SK-N-SH treated with all-trans-retinoic acid at 6 μM for 48 hours (cell line): ENCODE results near the gene PTTG1IP.

ENCODE experiments used
- ATAC-seq: fragments of 200-7000 bp; cut with Tn5 transposase; 3 replicates; pipeline ENCODE4 v1.9.1; 2020; ENCODE audit warnings: mild to moderate bottlenecking, moderate library complexity
- ARNTL ChIP-seq: fragments of 450-650 bp; formaldehyde crosslinking; IDR thresholded peaks from 2 replicates; pipeline ENCODE4 v1.5.0; 2020; ENCODE audit warnings: low read depth, mild to moderate bottlenecking, moderate library complexity, borderline replicate concordance
- BACH2 ChIP-seq: fragments of 250-450 bp; sonication (Bioruptor Pico); IDR thresholded peaks from 2 replicates; pipeline ENCODE4 v1.9.0; 2021; ENCODE audit warnings: mild to moderate bottlenecking, borderline replicate concordance
- CSDC2 ChIP-seq: fragments of 250-450 bp; sonication (Bioruptor Pico); IDR thresholded peaks from 2 replicates; pipeline ENCODE4 v1.5.0; 2020; ENCODE audit warnings: mild to moderate bottlenecking, moderate library complexity
- CSRNP3 ChIP-seq: fragments of 250-450 bp; sonication (Bioruptor Pico); IDR thresholded peaks from 2 replicates; pipeline ENCODE4 v1.5.1; 2021; ENCODE audit warnings: mild to moderate bottlenecking, moderate library complexity
- ESRRG ChIP-seq: fragments of 250-450 bp; sonication (Bioruptor Pico); IDR thresholded peaks from 2 replicates; pipeline ENCODE4 v1.6.1; 2021; ENCODE audit warnings: mild to moderate bottlenecking
- ISL1 ChIP-seq: fragments of 250-450 bp; sonication (Bioruptor Pico); IDR thresholded peaks from 2 replicates; pipeline ENCODE4 v2.1.2; 2022; ENCODE audit warnings: mild to moderate bottlenecking, moderate library complexity
- OSR1 ChIP-seq: fragments of 250-450 bp; sonication (Bioruptor Pico); IDR thresholded peaks from 2 replicates; pipeline ENCODE4 v1.8.0; 2022; ENCODE audit warnings: moderate library complexity, mild to moderate bottlenecking, inconsistent platforms
- PATZ1 ChIP-seq: fragments of 250-450 bp; sonication (Bioruptor Pico); IDR thresholded peaks from 2 replicates; pipeline ENCODE4 v1.8.0; 2020; ENCODE audit warnings: mild to moderate bottlenecking, moderate library complexity, borderline replicate concordance
- RARB ChIP-seq: fragments of 250-450 bp; sonication (Bioruptor Pico); IDR thresholded peaks from 2 replicates; pipeline ENCODE4 v1.8.0; 2021; ENCODE audit warnings: mild to moderate bottlenecking, moderate library complexity
- TCF4 ChIP-seq: fragments of 250-450 bp; sonication (Bioruptor Pico); IDR thresholded peaks from 2 replicates; pipeline ENCODE4 v1.8.0; 2021; ENCODE audit warnings: mild to moderate bottlenecking, moderate library complexity, borderline replicate concordance
- TSHZ2 ChIP-seq: fragments of 250-450 bp; sonication (Bioruptor Pico); IDR thresholded peaks from 2 replicates; pipeline ENCODE4 v1.5.0; 2020; ENCODE audit warnings: mild to moderate bottlenecking, moderate library complexity
- ZC3H10 ChIP-seq: fragments of 250-450 bp; sonication (Bioruptor Pico); IDR thresholded peaks from 2 replicates; pipeline ENCODE4 v1.5.1; 2021; ENCODE audit warnings: mild to moderate bottlenecking, moderate library complexity
- ZNF565 ChIP-seq: fragments of 450-650 bp; formaldehyde crosslinking; conservative IDR thresholded peaks from 2 replicates; pipeline ENCODE4 v1.5.0; 2020; ENCODE audit warnings: low read depth, mild to moderate bottlenecking, moderate library complexity
- ZNF70 ChIP-seq: fragments of 450-650 bp; formaldehyde crosslinking; IDR thresholded peaks from 2 replicates; pipeline ENCODE4 v1.5.0; 2020; ENCODE audit warnings: mild to moderate bottlenecking, moderate library complexity
- ZNF8 ChIP-seq: fragments of 450-650 bp; formaldehyde crosslinking; IDR thresholded peaks from 2 replicates; pipeline ENCODE4 v1.5.0; 2020; ENCODE audit warnings: mild to moderate bottlenecking, moderate library complexity
- TF ChIP-seq, protein P1 (sequence below): fragments of 250-450 bp; sonication (Bioruptor Pico); IDR thresholded peaks from 2 replicates; pipeline ENCODE4 v1.8.0; 2021; ENCODE audit warnings: low read depth, mild to moderate bottlenecking, moderate library complexity, borderline replicate concordance
- TF ChIP-seq, protein P2 (sequence below): fragments of 250-450 bp; sonication (Bioruptor Pico); IDR thresholded peaks from 2 replicates; pipeline ENCODE4 v1.5.1; 2020; ENCODE audit warnings: low read depth, mild to moderate bottlenecking, moderate library complexity

Gene PTTG1IP

DNA sequence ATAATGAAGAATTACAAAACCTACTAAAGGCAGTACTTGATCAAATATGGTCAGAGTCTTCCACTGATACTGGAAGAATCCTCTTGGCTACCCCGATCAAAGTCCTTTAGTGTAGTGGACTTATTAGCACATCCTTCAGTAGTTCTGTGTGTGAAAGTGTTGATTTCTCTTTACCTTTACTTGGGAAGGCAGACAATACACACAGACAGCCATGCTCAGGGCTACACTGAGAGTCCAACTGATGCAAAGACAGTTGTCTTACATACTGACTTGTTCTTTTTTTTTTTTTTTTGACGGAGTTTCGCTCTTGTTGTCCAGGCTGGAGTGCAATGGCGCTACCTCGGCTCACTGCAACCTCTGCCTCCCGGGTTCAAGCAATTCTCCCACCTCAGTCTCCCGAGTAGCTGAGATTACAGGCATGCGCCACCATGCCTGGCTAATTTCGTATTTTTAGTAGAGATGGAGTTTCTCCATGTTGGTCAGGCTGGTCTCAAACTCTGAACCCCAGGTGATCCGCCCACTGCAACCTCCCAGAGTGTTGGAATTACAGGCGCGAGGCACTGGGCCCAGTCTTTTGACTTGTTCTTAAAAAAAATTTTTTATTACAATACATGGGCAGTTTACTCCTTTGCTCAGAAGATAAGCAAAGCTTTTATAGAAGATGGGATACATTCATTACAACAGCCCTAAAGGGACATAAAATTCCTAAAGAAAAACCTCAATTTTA lies 3.5 kb upstream of the PTTG1IP start:
- TF ChIP-seq OSR1 (CRISPR knock-in tag) (no peak), ARNTL (no peak), TSHZ2 (CRISPR knock-in tag) (no peak), ISL1 (CRISPR knock-in tag) (no peak)

GRCh38 chr21:44875316-44875700 lies 1.8 kb upstream of the PTTG1IP start:
- ATAC-seq = no peak
- TF ChIP-seq ESRRG (CRISPR knock-in tag) (no peak), TSHZ2 (CRISPR knock-in tag) (no peak), RARB (CRISPR knock-in tag) (no peak), CSDC2 (CRISPR knock-in tag) (no peak), PATZ1 (CRISPR knock-in tag) (no peak), ARNTL (no peak), CSRNP3 (CRISPR knock-in tag) (no peak), TCF4 (CRISPR knock-in tag) (no peak)
- TF ChIP-seq, protein P1, sequence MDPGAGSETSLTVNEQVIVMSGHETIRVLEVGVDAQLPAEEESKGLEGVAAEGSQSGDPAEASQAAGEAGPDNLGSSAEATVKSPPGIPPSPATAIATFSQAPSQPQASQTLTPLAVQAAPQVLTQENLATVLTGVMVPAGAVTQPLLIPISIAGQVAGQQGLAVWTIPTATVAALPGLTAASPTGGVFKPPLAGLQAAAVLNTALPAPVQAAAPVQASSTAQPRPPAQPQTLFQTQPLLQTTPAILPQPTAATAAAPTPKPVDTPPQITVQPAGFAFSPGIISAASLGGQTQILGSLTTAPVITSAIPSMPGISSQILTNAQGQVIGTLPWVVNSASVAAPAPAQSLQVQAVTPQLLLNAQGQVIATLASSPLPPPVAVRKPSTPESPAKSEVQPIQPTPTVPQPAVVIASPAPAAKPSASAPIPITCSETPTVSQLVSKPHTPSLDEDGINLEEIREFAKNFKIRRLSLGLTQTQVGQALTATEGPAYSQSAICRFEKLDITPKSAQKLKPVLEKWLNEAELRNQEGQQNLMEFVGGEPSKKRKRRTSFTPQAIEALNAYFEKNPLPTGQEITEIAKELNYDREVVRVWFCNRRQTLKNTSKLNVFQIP (CRISPR knock-in tag) = no peak

More for the DNA sequence above, 3.5 kb upstream of the PTTG1IP start:
- ATAC-seq = no peak

DNA sequence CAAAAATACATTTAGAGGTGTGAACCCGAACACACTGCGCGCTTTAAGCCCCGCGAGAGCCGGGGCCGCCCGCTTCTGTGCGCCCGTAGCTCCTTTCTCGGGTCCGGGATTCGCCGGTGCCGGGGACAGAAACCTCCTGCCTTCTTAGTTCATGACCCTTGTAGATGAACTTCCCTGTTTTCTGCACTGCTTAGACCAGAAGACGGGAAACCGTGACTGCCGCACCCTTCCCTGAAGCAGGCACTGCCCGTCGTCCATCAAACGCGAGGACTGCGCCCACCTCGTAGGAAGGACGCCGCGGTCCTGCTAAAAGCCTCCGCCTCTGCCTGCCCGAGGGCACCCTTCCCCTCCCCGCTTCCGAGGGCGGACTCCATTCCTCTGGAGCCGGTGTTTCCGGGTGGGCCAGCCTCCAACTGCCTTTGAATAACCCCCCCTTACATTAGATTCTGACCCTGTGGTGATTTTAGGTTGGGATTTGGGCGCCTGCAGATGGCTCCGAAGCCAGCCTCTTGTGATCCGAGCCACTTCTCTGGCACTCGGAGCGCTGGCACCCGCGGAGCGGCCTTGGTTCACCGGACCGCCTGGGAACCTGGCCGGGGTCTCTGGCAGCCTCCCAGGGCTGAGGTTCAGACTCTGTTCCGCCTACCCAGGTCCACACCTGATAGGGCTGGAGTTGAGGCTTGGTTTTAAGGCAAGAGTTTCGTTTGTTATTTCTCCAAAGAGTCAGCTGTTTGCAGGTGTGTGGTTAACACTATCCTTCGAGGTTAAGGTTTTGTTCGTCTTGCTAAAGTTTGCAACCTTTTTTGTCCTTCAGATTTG lies 1.2 kb upstream of the PTTG1IP start:
- no peak for ATAC-seq
- TF ChIP-seq, protein P2, sequence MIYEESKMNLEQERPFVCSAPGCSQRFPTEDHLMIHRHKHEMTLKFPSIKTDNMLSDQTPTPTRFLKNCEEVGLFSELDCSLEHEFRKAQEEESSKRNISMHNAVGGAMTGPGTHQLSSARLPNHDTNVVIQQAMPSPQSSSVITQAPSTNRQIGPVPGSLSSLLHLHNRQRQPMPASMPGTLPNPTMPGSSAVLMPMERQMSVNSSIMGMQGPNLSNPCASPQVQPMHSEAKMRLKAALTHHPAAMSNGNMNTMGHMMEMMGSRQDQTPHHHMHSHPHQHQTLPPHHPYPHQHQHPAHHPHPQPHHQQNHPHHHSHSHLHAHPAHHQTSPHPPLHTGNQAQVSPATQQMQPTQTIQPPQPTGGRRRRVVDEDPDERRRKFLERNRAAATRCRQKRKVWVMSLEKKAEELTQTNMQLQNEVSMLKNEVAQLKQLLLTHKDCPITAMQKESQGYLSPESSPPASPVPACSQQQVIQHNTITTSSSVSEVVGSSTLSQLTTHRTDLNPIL (CRISPR knock-in tag) = no peak
- no peak for TF ChIP-seq ZNF8

DNA sequence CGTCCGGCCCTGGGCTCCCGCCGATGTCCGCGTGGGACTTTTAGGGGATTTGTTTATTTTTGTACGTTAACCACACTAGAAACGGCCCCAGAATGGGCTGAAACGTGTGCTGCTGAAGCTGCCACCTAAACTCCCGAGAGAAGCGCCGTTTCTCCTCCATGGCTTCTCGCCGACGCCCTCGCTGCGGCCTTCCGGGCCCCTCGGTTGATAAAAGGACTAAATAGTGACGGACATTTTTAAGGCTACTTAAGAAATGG lies 678 bp upstream of the PTTG1IP start:
- ATAC-seq = no peak
- TF ChIP-seq ESRRG (CRISPR knock-in tag) = no peak
- no peak for TF ChIP-seq CSRNP3 (CRISPR knock-in tag)
- no peak for TF ChIP-seq ZNF565 (CRISPR knock-in tag)
- no peak for TF ChIP-seq ISL1 (CRISPR knock-in tag)
- no peak for TF ChIP-seq TSHZ2 (CRISPR knock-in tag)
- TF ChIP-seq ZNF8 = no peak
- no peak for TF ChIP-seq BACH2 (CRISPR knock-in tag)
- no peak for TF ChIP-seq ZNF70 (CRISPR knock-in tag)
- TF ChIP-seq ZC3H10 (CRISPR knock-in tag) = no peak
